HL-60 (cell line): Measurements from ENCODE around the gene CNTNAP2.

ENCODE experiments used
- DNase-seq, 2 experiments: peaks; one replicate each; pipeline ENCODE4 v3.0.0-alpha.2; 2010 to 2020; ENCODE audit warnings: low read depth in 1 of 2, low spot score in 1 of 2
- H3K27ac ChIP-seq: fragments of 250-450 bp; sonication (Bioruptor Pico); replicated peaks from 2 replicates; pipeline ENCODE4 v1.5.1; 2020; ENCODE audit warnings: mild to moderate bottlenecking, moderate library complexity
- H3K27me3 ChIP-seq: fragments of 250-450 bp; sonication (Bioruptor Pico); 2 replicates; pipeline ENCODE4 v1.5.1; 2021; ENCODE audit warnings: mild to moderate bottlenecking, moderate library complexity; ENCODE audit not compliant: insufficient read depth, poor library complexity, severe bottlenecking
- H3K4me3 ChIP-seq: replicated peaks from 2 replicates; pipeline ENCODE4 v1.5.1; 2011; ENCODE audit warnings: mild to moderate bottlenecking, control low read depth, low read length; ENCODE audit not compliant: insufficient read depth
- CTCF ChIP-seq: IDR thresholded peaks from one replicate; pipeline ENCODE4 v1.5.1; 2011; ENCODE audit warnings: low read length, control low read depth, inconsistent platforms; ENCODE audit not compliant: insufficient read depth
- GABPA ChIP-seq: IDR thresholded peaks from 2 replicates; pipeline ENCODE4 v1.6.1; 2012; ENCODE audit warnings: low read depth
- POLR2AphosphoS5 ChIP-seq: IDR thresholded peaks from 2 replicates; pipeline ENCODE4 v1.6.1; 2012; ENCODE audit warnings: low read depth
- REST ChIP-seq: IDR thresholded peaks from 2 replicates; pipeline ENCODE4 v1.6.1; 2012; ENCODE audit warnings: low read depth; ENCODE audit not compliant: insufficient replicate concordance
- SPI1 ChIP-seq: IDR thresholded peaks from 2 replicates; pipeline ENCODE4 v1.6.1; 2012; ENCODE audit warnings: low read depth, mild to moderate bottlenecking, borderline replicate concordance

The CNTNAP2 gene

GRCh38 chr7:146076344-146076743 lies 40.3 kb upstream of the CNTNAP2 start:
- no peak for TF ChIP-seq GABPA
- no peak for TF ChIP-seq SPI1
- TF ChIP-seq POLR2AphosphoS5 = no peak
- no peak for TF ChIP-seq REST

GRCh38 chr7:146084086-146084485 lies 32.5 kb upstream of the CNTNAP2 start:
- TF ChIP-seq CTCF (no peak), POLR2AphosphoS5 (no peak), GABPA (no peak), SPI1 (no peak), REST (no peak)
- H3K4me3 ChIP-seq = no peak overlapping the region
- H3K27ac ChIP-seq = no peak overlapping the region
- DNase-seq = no peak
- no peaks in the 10 kb centered on the region for H3K27me3 ChIP-seq

More at GRCh38 chr7:146076344-146076743, 40.3 kb upstream of the CNTNAP2 start:
- no peak overlapping the region for H3K4me3 ChIP-seq
- H3K27ac ChIP-seq = no peak overlapping the region
- DNase-seq = no peak
- H3K27me3 ChIP-seq = no peaks in the 10 kb centered on the region

GRCh38 chr7:146090023-146090645 lies 26.5 kb upstream of the CNTNAP2 start:
- Histone ChIP-seq H3K27me3 (no peaks in the 10 kb centered on the region), H3K27ac (no peak overlapping the region), H3K4me3 (no peak overlapping the region)
- no peak for TF ChIP-seq REST
- peak; percentile 31 for TF ChIP-seq CTCF
- DNase-seq = peak in 1 of 2 experiments; percentile 2
